DMS 273 (cell line): Measurements from ENCODE around the gene BRAT1.

Experiments
- DNase-seq: peaks from one replicate; lab custom pipeline; 2025; ENCODE audit not compliant: unreplicated experiment; lab: John Stamatoyannopoulos, UW

Gene BRAT1

GRCh38 chr7:2514473-2515423 is 40.6 kb downstream of the BRAT1 start:
- no peak for DNase-seq

- no peak for DNase-seq
Measured at GRCh38 chr7:2513702-2514101, 41.6 kb downstream of the BRAT1 start.

DNA sequence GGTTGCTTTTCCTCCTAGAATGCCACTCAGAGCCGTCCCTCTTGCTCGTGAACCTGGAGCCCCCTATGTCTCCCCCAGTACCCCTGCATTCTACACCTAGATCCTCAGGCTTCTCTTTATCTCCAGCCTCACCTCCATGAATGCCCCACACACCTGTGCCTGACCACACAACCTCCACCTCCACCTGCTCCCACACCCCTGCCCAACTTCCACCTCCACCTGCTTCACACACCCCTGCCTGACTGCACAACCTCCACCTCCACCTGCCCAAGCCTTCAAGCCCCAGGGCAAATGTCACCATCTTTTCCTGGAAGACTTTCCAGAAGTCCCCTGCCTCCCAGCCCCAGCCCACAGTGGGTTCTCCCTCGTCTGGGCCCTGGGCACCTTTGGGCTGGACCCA is 42.6 kb downstream of the BRAT1 start:
- DNase-seq = no peak

GRCh38 chr7:2512179-2512661 is 43.1 kb downstream of the BRAT1 start:
- peak; percentile 71 for DNase-seq

GRCh38 chr7:2511769-2512168 is 43.6 kb downstream of the BRAT1 start:
- no peak for DNase-seq

GRCh38 chr7:2510909-2511768 is 44.2 kb downstream of the BRAT1 start:
- DNase-seq = peak; percentile 50

DNA sequence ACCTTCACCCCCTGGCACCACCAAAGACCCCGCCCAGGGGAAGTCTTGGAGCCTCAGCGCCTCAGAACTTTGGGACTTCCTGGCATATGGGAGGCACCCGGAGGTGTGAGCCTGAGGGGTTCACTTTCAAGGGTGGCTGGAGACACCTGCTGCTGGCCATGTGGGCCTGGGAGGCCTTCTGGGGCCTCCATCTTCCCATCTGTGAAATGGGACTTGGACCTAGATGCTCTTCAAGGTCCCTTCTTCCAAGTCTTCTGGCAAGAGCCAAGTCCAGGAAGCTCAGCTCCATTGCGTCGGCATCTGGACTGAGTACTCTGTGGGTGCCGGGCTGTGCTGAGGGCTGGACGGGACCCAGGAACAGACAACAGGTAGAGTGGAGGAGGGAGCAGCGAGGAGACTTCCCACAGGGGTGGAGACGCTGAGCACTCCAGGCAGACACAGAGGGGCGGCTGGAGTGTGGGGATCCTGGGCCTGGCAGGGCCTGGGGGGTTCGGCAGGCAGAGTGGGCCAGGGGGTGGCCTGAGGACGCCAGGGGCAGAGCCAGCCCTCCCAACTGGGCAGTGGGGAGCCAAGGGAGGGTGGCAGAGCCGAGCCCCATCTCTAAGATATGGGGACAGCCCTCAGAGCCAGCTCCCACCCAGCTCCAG is 45.1 kb downstream of the BRAT1 start:
- DNase-seq = no peak

GRCh38 chr7:2509298-2509906 is 45.9 kb downstream of the BRAT1 start:
- no peak for DNase-seq

DNA sequence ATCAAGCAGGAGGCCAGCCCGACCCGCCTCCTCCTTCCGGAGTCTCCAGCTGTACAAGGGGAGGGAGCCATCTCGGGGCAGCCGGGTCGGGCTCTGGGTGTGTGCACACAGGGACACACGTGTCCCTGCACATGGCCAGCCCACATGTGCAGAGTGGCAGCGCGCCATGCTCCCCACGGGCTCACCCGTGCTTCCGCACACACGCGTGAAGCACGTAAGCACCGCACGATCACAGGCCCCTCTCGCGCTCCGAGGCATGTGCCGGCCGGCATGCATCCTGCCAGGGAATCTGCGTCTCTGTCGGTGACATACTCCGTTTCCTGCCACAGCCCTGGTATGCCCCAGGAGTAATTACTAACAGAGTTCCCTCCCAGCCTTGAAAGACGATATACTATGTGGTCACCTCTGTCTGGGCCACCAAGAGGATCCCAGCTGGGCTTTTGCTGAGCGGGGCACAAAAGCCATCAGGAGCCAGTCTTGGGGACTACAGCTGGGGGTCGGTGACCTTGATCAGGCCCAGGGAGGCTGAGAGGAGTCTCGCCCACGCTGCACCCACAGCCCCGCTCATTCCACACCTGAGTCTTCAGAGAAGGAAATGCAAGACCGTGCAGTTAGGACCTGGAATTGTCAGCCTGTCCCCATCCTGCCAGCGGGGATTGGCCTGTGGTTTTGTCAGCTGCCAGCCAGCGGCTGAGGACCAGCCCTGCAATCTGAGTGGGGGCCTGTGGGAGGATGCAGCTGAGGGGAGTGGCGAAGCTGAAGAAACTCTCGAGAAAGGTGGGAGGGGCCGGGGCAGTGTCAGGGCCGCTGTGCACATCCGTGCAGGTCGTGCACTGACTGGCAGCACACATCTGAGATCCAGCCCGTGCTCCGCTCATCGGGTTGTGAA is 46.8 kb downstream of the BRAT1 start:
- peak; percentile 55 for DNase-seq

- no peak for DNase-seq
Measured at GRCh38 chr7:2507917-2508306, 47.4 kb downstream of the BRAT1 start.

GRCh38 chr7:2507208-2507916 is 48.0 kb downstream of the BRAT1 start:
- no peak for DNase-seq

- no peak for DNase-seq
Measured at GRCh38 chr7:2505401-2505800, 49.9 kb downstream of the BRAT1 start.

DNA sequence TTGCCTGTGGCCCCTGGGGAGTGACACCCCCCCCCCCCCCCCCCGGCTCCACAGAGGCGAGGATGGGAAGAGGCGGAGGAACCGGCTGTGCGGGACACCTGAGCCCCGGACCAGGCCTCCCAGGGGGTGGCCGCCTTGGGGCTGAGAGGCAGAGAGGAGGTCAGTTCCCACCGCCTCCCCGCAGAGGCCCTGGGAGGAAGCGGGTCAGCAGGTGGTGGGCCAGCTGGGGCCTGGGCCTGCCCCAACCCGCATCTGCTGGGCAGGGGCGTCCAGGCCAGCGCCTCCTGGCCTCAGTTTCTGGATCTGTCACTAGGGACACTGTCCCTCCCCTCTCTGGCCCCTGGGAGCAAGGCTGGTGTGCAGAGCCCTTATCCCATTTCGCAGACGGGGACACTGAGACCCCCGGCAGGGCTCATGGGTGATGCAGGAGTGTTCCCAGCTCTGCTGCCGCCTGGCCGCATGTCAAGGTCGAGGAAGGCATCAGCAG is 50.4 kb downstream of the BRAT1 start:
- DNase-seq = no peak

DNA sequence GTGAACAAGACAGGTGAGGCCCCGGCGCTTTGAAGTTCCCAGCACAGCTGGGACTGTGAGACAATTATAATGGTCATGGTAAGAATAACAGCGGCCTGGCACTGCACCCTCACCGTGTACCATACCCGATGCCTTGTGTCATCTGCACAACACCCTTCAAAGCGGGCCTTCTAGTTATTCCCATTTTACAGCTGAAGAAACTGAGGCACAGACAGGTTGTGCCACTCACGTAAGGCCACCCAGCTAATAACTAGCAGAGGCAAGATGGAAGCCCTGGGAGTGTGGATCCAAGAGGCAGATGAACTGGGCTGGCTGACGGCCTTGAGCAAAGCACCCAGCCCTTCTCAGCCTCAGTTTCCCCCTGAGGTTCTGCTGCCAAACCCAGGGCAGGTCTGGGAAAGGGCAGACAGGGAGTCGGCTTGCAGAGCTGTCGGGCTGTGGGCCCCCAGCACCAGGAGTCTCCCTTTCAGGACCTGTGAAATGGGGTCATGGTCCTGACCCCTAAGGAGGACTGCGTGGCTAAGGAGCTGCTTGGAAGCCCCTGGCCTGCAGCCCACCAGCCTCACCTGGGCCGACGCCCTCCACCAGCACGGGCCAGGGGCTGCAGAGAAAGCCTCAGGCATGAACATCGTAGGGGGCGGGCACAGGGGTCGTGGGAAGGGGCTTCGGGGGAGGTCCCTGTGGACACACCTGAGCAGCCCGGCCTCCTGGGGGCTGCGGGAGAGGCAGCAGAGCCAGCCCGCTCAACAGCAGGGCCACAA is 51.0 kb downstream of the BRAT1 start:
- no peak for DNase-seq

- no peak for DNase-seq
Measured at GRCh38 chr7:2503056-2503941, 52.0 kb downstream of the BRAT1 start.

- no peak for DNase-seq
Measured at GRCh38 chr7:2502647-2502966, 52.7 kb downstream of the BRAT1 start.

DNA sequence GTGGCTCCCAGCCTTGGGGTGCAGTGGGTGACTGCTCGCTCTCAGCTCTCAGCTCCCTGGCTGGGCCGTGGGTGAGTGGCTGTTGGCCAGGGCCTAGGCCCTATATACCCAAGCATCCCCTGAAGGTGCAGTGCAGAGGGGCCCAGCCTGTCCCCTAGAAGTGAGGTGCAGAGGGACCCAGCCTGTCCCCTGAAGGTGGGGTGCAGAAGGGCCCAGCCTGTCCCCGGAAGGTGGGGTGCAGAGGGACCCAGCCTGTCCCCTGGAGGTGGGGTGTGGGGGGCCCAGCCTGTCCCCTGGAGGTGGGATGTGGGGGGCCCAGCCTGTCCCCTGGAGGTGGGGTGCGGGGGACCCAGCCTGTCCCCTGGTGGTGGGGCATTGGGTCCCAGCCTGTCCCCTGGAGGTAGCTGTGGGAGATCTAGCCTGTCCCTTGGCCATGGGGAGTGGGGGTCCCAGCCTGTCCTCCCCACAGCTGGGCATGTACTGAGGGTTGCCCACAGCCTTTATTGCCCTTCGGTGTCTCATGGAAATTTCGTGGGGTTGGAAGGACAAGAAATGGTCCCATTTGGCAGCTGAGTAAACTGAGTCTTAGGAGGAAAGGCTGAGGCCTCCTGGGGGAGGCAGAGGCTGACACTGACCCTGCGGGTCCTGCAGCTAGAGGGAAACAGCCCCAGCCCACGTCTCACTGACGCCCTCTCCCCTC is 53.2 kb downstream of the BRAT1 start:
- no peak for DNase-seq
